AML-193 (cell line): Measurements from ENCODE around the gene OIP5.
A peak's percentile ranks its signal among the peaks of the same experiment; 100 is the strongest.
"Not testable (repeated sequence)": the region's sequence is repeated elsewhere in the genome, so short reads cannot be mapped to it uniquely, and the experiment has no call there.

Experiments
- DNase-seq, 2 experiments: peaks; one replicate each; lab custom pipeline; 2025; lab: John Stamatoyannopoulos, UW

The OIP5 gene

GRCh38 chr15:41332194-41333025, at the start of gene OIP5, which contains the start of gene NUSAP1:
Gene OIP5 (minus strand): TSS chr15:41332591. CDS start chr15:41332561, 30 bp downstream.
Gene NUSAP1 (plus strand): TSS chr15:41332881. CDS start chr15:41332958, 77 bp downstream.
- peak; percentile 99 to 100 for DNase-seq

- no peak for DNase-seq
Measured at GRCh38 chr15:41377978-41378377, 45.6 kb upstream of the OIP5 start.

- DNase-seq, result no peak
Measured at GRCh38 chr15:41367418-41367817, 35.0 kb upstream of the OIP5 start.

- DNase-seq, result no peak
Measured at GRCh38 chr15:41354371-41354770, 22.0 kb upstream of the OIP5 start.

GRCh38 chr15:41350057-41350717, 17.8 kb upstream of the OIP5 start:
- no peak for DNase-seq

- DNase-seq, result no peak
Measured at GRCh38 chr15:41347236-41347635, 14.8 kb upstream of the OIP5 start.

- DNase-seq, result no peak
Measured at GRCh38 chr15:41341519-41341918, 9.1 kb upstream of the OIP5 start.

- DNase-seq, result no peak
Measured at GRCh38 chr15:41340189-41340695, 7.9 kb upstream of the OIP5 start.

- no peak for DNase-seq
Measured at GRCh38 chr15:41337631-41338522, 5.5 kb upstream of the OIP5 start.

GRCh38 chr15:41337047-41337446, 4.7 kb upstream of the OIP5 start:
- no peak for DNase-seq

- DNase-seq, result no peak
Measured at GRCh38 chr15:41336549-41336948, 4.2 kb upstream of the OIP5 start.

GRCh38 chr15:41334293-41335120, 2.1 kb upstream of the OIP5 start:
- no peak for DNase-seq

- DNase-seq, result peak; percentile 52 to 57
Measured at GRCh38 chr15:41333026-41333562, 703 bp upstream of the OIP5 start.

GRCh38 chr15:41331833-41332193, 578 bp downstream of the OIP5 start:
- DNase-seq, result peak in 1 of 2 experiments; percentile 24

GRCh38 chr15:41331281-41331680, 1.1 kb downstream of the OIP5 start:
- DNase-seq, result no peak

- no peak for DNase-seq
Measured at GRCh38 chr15:41323611-41324010, 8.8 kb downstream of the OIP5 start.

GRCh38 chr15:41320805-41321330, 11.5 kb downstream of the OIP5 start:
- not testable (repeated sequence) for DNase-seq

GRCh38 chr15:41309226-41309905, 23.0 kb downstream of the OIP5 start:
- DNase-seq, result no peak

GRCh38 chr15:41307679-41308078, 24.7 kb downstream of the OIP5 start:
- DNase-seq, result no peak

GRCh38 chr15:41304149-41304770, 28.1 kb downstream of the OIP5 start:
- DNase-seq, result no peak
